ENCODE measurements around the gene DDIT3. TPM values are rescaled to one million over a fixed set of nuclear protein-coding genes. Genes with fewer than 3 reads are reported as not detected.

DDIT3 gene
- total RNA-seq, 2 experiments from 2014 or later, result 28.0 TPM

GRCh38 chr12:57474430-57474829 is 45.9 kb downstream of the DDIT3 start:
- TF ChIP-seq CTCF (IDR thresholded peaks at IDR 0.05), result no peak
- DNase-seq (no peak), ATAC-seq (no peak)
- H3K27ac Mint-ChIP-seq, result peak overlapping the region; percentile 32
- H3K4me3 Mint-ChIP-seq, result peak overlapping the region; percentile 43
- peaks cover 53% of the 10 kb centered on the region for H3K36me3 Mint-ChIP-seq (ENCODE audit: low read depth)
- H3K4me1 Mint-ChIP-seq (ENCODE audit: low read depth), result peaks cover 39% of the 10 kb centered on the region
- no peaks in the 10 kb centered on the region for H3K9me3 Mint-ChIP-seq
- CTCF ChIA-PET, result interaction anchor here (0.9 to 9.9 kb wide), 5 partner anchors 9 to 108 kb away, joined by 3 to 152 read pairs (median 5); partner anchors contain the start of genes GLI1 and MARS1
- POLR2A ChIA-PET, result interaction anchor here (0.7 to 4.5 kb wide), 7 partner anchors 9 to 42 kb away, joined by 3 to 31 read pairs (median 8); partner anchors contain the start of genes GLI1 and MARS1
- intact Hi-C loops (cut with micrococcal nuclease), result no loop called here
- no peaks in the 10 kb centered on the region for H3K27me3 Mint-ChIP-seq

- Mint-ChIP-seq H3K9me3 (no peaks in the 10 kb centered on the region), H3K4me3 (peak overlapping the region; percentile 43), H3K4me1 (ENCODE audit: low read depth) (peaks cover 35% of the 10 kb centered on the region), H3K27me3 (no peaks in the 10 kb centered on the region), H3K36me3 (ENCODE audit: low read depth) (peaks cover 56% of the 10 kb centered on the region), H3K27ac (peak overlapping the region; percentile 32)
- intact Hi-C loops (cut with micrococcal nuclease), result no loop called here
- TF ChIP-seq CTCF (IDR thresholded peaks at IDR 0.05), result no peak
- POLR2A ChIA-PET, result interaction anchor here (0.7 to 4.5 kb wide), 5 partner anchors 8 to 43 kb away, joined by 3 to 31 read pairs (median 11); partner anchors contain the start of gene MARS1
- no peak for DNase-seq
- no peak for ATAC-seq
- CTCF ChIA-PET, result interaction anchor here (0.9 to 9.9 kb wide), 4 partner anchors 9 to 109 kb away, joined by 3 to 152 read pairs (median 5); partner anchors contain the start of gene GLI1
These were observed 46.4 kb downstream of the DDIT3 start for GRCh38 chr12:57473886-57474285.

- DNase-seq (no peak), ATAC-seq (no peak)
- Mint-ChIP-seq H3K4me3 (no peak overlapping the region), H3K27me3 (no peaks in the 10 kb centered on the region), H3K36me3 (ENCODE audit: low read depth) (peaks cover 54% of the 10 kb centered on the region), H3K9me3 (no peaks in the 10 kb centered on the region), H3K27ac (no peak overlapping the region), H3K4me1 (ENCODE audit: low read depth) (peaks cover 30% of the 10 kb centered on the region)
- no peak for TF ChIP-seq CTCF (IDR thresholded peaks at IDR 0.05)
- intact Hi-C loops (cut with micrococcal nuclease), result no loop called here
- ChIA-PET CTCF (interaction anchor here (9.9 kb wide), 1 partner anchor 13 kb away, joined by 152 read pairs; the partner anchor contains the start of gene GLI1), POLR2A (interaction anchor here (2.8 to 4.5 kb wide), 2 partner anchors 8 to 11 kb away, joined by 15 to 31 read pairs; no protein-coding TSS in a partner anchor)
These were observed 46.9 kb downstream of the DDIT3 start for GRCh38 chr12:57473392-57473791.

GRCh38 chr12:57472391-57472790 is 47.9 kb downstream of the DDIT3 start:
- H3K4me3 Mint-ChIP-seq, result no peak overlapping the region
- CTCF ChIA-PET, result interaction anchor here (1.2 to 1.9 kb wide), 3 partner anchors 10 to 17 kb away, joined by 3 to 11 read pairs (median 4); partner anchors contain the start of gene INHBE
- peaks cover 56% of the 10 kb centered on the region for H3K36me3 Mint-ChIP-seq (ENCODE audit: low read depth)
- DNase-seq, result no peak
- no peaks in the 10 kb centered on the region for H3K9me3 Mint-ChIP-seq
- POLR2A ChIA-PET, result interaction anchor here (1.1 to 1.6 kb wide), 4 partner anchors 10 to 38 kb away, joined by 3 to 8 read pairs (median 4); no protein-coding TSS in a partner anchor
- TF ChIP-seq CTCF (IDR thresholded peaks at IDR 0.05), result no peak
- no peak overlapping the region for H3K27ac Mint-ChIP-seq
- intact Hi-C loops (cut with micrococcal nuclease), result no loop called here
- ATAC-seq, result no peak
- peaks cover 27% of the 10 kb centered on the region for H3K4me1 Mint-ChIP-seq (ENCODE audit: low read depth)
- H3K27me3 Mint-ChIP-seq, result no peaks in the 10 kb centered on the region

GRCh38 chr12:57471661-57472060 is 48.7 kb downstream of the DDIT3 start:
- H3K36me3 Mint-ChIP-seq (ENCODE audit: low read depth), result peaks cover 53% of the 10 kb centered on the region
- intact Hi-C loops (cut with micrococcal nuclease), result no loop called here
- no peak overlapping the region for H3K4me3 Mint-ChIP-seq
- no peak for DNase-seq
- peaks cover 27% of the 10 kb centered on the region for H3K4me1 Mint-ChIP-seq (ENCODE audit: low read depth)
- TF ChIP-seq CTCF (IDR thresholded peaks at IDR 0.05), result no peak
- no peaks in the 10 kb centered on the region for H3K9me3 Mint-ChIP-seq
- ATAC-seq, result no peak
- no peak overlapping the region for H3K27ac Mint-ChIP-seq
- ChIA-PET POLR2A (interaction anchor here (1.0 to 1.6 kb wide), 6 partner anchors 9 to 47 kb away, joined by 3 to 8 read pairs (median 4); no protein-coding TSS in a partner anchor), CTCF (interaction anchor here (1.0 to 1.9 kb wide), 4 partner anchors 9 to 224 kb away, joined by 3 to 11 read pairs (median 4); partner anchors contain the start of gene INHBE)
- H3K27me3 Mint-ChIP-seq, result no peaks in the 10 kb centered on the region

Data from activated CD8-positive, alpha-beta T cell treated with anti-CD3 and anti-CD28 coated beads for 36 hours (primary cell).